Measurements from ENCODE around the gene PRRC2B. TPM values are rescaled to one million over a fixed set of nuclear protein-coding genes. Genes with fewer than 3 reads are reported as not detected.

Gene PRRC2B
- total and polyA plus RNA-seq, 2 of the 13 experiments (the other 11 are each of a cell fraction or from before 2014, with no cell fraction given): 20.8 to 37.4 TPM

- TF ChIP-seq ZNF20 (CRISPR knock-in tag; IDR thresholded peaks at IDR 0.05) (no peak), MAX (IDR thresholded peaks at IDR 0.05) (peak; percentile 63; the same call in 1 of the 2 replicates), POLR2AphosphoS5 (IDR thresholded peaks at IDR 0.05; ENCODE audit: low read depth, low read length) (0 out of 2 replicates have a peak, but pooled peaks have one; percentile 46), SALL1 (CRISPR knock-in tag; IDR thresholded peaks at IDR 0.05) (peak; percentile 6; the same call in 1 of the 2 replicates), HOXA5 (CRISPR knock-in tag; IDR thresholded peaks at IDR 0.05) (0 out of 2 replicates have a peak, but pooled peaks have one; percentile 5), ZBTB2 (CRISPR knock-in tag; IDR thresholded peaks at IDR 0.05; ENCODE audit: low read depth) (peak; percentile 70; the same call in 1 of the 2 replicates), ZNF574 (CRISPR knock-in tag; IDR thresholded peaks at IDR 0.05) (peak; percentile 48), TFDP1 (CRISPR knock-in tag; IDR thresholded peaks at IDR 0.05; ENCODE audit: borderline replicate concordance) (peak; percentile 41; the same call in 1 of the 2 replicates), ELF4 (CRISPR knock-in tag; IDR thresholded peaks at IDR 0.05; ENCODE audit: borderline replicate concordance) (no peak), ZNF644 (CRISPR knock-in tag; IDR thresholded peaks at IDR 0.05; ENCODE audit: low read depth) (no peak), THYN1 (CRISPR knock-in tag; IDR thresholded peaks at IDR 0.05; ENCODE audit: borderline replicate concordance, low read depth) (no peak), ZNF552 (CRISPR knock-in tag; IDR thresholded peaks at IDR 0.05; ENCODE audit: borderline replicate concordance) (no peak)
Observed at GRCh38 chr9:131393622-131394463, at the start of gene PRRC2B (continued).
